LNCAP (cell line): Measurements from ENCODE around the gene TOLLIP.
A peak's percentile ranks its signal among the peaks of the same experiment; 100 is the strongest.

Experiments
- TF ChIP-seq, protein P1 (sequence below): fragments of 450-650 bp; IDR thresholded peaks from 2 replicates; pipeline ENCODE4 v1.5.1; 2017; ENCODE audit warnings: mild to moderate bottlenecking

TOLLIP gene

DNA sequence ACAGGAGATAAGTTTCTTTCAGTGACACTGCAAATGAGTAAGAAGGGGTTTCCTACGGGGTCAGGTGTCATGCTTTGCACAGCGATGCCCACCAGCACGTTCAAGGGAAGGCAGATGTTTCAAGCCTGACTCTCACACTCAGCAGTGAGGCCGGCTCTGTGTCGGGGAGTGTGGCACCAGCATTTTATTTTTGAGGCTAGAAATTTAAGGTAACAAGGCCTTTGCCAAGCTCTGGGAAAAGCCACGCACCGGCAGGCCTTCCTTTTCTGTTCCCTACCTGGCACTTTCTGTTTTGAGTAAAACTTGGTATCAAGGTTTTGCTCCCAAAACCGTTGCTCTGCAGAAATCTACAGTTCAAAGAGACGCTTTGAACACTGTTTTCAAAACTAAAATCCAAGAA is 38.0 kb downstream of the TOLLIP start:
- TF ChIP-seq, protein P1, sequence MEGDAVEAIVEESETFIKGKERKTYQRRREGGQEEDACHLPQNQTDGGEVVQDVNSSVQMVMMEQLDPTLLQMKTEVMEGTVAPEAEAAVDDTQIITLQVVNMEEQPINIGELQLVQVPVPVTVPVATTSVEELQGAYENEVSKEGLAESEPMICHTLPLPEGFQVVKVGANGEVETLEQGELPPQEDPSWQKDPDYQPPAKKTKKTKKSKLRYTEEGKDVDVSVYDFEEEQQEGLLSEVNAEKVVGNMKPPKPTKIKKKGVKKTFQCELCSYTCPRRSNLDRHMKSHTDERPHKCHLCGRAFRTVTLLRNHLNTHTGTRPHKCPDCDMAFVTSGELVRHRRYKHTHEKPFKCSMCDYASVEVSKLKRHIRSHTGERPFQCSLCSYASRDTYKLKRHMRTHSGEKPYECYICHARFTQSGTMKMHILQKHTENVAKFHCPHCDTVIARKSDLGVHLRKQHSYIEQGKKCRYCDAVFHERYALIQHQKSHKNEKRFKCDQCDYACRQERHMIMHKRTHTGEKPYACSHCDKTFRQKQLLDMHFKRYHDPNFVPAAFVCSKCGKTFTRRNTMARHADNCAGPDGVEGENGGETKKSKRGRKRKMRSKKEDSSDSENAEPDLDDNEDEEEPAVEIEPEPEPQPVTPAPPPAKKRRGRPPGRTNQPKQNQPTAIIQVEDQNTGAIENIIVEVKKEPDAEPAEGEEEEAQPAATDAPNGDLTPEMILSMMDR, result no peak

DNA sequence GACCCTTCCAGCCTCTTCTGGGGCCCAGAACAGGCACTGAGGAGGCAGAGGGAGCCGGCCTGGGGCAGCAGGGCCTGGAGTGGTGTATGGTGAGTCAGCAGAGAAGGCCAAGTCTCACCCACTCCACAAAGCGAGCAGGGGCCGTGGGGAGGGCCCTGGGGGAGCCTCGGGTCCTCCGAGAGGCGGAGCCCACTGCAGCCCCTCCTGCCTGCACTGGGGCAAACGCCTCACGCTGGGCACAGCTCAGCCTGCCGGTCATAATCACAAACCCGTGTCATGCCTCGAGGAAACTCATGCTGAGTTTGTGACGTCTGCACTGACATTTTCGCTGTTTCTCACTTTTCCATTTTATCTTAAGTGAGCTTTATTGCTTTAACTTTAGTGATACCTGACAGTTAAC is 38.4 kb downstream of the TOLLIP start:
- TF ChIP-seq, protein P1, result no peak

DNA sequence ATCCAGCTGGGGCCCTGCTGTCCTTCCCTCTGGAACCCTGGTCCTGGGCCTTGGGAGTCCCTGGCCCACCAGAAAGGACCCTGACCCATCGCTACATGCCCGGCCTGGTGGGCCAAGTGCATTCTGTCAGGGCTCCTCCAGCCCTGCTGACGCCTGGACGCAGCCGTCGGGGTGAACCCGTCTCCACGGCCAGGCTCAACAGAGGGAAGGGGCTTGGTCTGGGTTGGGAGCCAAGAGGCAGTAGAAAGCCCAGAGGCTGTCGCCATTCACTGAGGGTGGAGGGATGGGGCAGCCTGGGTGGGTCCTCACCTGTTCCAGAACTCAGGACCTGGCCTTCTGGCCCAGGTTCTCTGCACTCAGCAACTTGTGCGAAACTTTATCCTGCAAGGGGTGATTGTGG is 39.0 kb downstream of the TOLLIP start:
- TF ChIP-seq, protein P1, result no peak

DNA sequence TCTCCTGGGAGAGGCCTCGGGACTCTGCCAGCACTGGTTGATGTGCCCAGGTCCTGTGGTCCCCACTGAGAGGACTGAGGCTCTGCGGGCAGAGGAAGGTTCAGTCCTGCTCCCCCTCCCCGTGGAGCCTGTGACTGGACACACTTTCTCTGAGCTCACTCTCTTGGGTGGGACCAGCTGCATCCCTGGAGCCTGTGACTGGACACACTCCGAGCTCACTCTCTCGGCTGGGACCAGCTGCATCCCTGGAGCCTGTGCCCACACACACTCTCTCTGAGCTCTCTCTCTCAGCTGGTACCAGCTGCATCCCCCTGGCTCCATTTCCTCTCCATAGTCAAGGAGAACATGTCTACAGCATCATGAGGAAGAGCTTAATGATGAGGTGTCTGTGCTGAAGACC is 39.5 kb downstream of the TOLLIP start:
- TF ChIP-seq, protein P1, result no peak

DNA sequence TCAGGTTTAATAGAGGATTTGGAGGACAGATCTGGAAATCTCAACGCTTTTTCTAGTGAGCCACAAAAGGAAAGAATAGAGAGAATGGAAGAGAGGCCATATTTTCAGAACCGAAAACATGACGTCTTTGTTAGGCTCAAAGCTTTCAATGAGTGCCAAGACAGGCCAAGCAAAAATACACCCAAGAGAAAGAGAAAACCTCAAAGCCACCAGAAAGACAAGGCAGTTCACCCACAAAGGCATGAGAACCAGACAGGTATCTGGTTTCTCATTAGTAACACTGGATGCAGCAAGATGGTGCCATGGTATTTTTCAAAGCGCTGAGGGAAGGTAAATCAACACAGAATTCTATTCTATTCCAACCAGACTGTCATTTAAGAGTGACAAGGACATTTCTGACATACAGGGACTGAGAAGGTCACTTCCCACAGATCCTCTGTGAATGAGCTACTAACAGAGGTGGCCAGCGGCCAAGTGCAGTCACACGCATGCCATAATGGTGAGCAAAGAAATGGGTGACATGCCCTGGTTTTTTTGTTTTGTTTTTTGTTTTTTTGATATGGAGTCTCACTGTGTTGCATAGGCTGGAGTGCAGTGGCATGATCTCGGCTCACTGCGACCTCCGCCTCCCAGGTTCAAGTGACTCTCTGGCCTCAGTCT is 41.9 kb downstream of the TOLLIP start:
- TF ChIP-seq, protein P1, result no peak

DNA sequence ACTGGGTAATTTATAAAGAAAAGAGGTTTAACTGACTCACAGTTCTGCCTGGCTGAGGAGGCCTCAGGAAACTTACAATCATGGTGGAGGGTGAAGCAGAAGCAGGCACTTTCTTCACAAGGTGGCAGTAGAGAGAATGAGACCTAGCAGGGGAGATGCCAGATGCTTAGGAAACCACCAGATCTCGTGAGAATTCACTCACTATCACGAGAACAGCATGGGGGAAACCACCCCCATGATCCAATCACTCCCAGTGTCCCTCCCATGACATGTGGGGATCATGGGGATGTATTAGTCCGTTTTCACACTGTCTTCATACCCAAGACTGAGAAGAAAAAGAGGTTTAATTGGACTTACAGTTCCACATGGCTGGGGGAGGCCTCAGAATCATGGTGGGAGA is 45.0 kb downstream of the TOLLIP start:
- TF ChIP-seq, protein P1, result peak; percentile 33; the same call in 1 of the 2 replicates

DNA sequence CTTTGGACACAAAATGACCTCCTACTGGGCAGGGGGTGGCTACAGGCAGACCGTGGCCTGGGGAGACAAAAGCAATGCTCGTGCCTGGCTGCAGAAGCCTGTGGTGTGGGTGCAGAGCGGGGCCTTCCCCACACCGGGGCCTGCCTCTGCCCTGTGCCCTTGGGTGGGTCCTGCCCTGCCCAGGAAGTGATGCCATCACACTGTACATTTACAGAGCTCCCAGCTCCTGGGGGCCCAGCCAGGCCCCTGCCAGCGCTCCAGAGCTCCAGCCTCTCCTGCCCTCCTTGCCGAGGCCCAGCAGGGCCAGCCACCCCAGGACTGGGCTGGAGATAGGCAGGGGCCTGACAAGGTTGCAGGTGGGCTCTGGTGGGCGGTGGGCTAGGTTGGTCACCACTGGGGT is 46.4 kb downstream of the TOLLIP start:
- TF ChIP-seq, protein P1, result no peak
